Putamen (tissue), 1 donor: Measurements from ENCODE around the gene HNF4A.

Source experiments
- DNase-seq: peaks from one replicate; pipeline ENCODE4 v3.0.0-alpha.2; 2016; ENCODE audit warnings: low spot score

The HNF4A gene

GRCh38 chr20:44406572-44407137 lies 51.2 kb downstream of the HNF4A start:
- DNase-seq: no peak

GRCh38 chr20:44407402-44408184 lies 52.1 kb downstream of the HNF4A start:
- no peak for DNase-seq

- no peak for DNase-seq
Measured at GRCh38 chr20:44409132-44409600, 53.7 kb downstream of the HNF4A start.

- no peak for DNase-seq
Measured at GRCh38 chr20:44410583-44411019, 55.1 kb downstream of the HNF4A start.

- DNase-seq: no peak
Measured at GRCh38 chr20:44411020-44411756, 55.7 kb downstream of the HNF4A start.

- DNase-seq: no peak
Measured at GRCh38 chr20:44411757-44412401, 56.4 kb downstream of the HNF4A start.

- DNase-seq: no peak
Measured at GRCh38 chr20:44412402-44413144, 57.1 kb downstream of the HNF4A start.

- DNase-seq: no peak
Measured at GRCh38 chr20:44413575-44414345, 58.3 kb downstream of the HNF4A start.

- DNase-seq: no peak
Measured at GRCh38 chr20:44414346-44414714, 58.8 kb downstream of the HNF4A start.

GRCh38 chr20:44414808-44415207 lies 59.3 kb downstream of the HNF4A start:
- DNase-seq: no peak

- no peak for DNase-seq
Measured at GRCh38 chr20:44415833-44416715, 60.6 kb downstream of the HNF4A start.

GRCh38 chr20:44418069-44418905 lies 62.8 kb downstream of the HNF4A start:
- DNase-seq: no peak

- DNase-seq: no peak
Measured at GRCh38 chr20:44419131-44419844, 63.8 kb downstream of the HNF4A start.

- DNase-seq: no peak
Measured at GRCh38 chr20:44420497-44420896, 65.0 kb downstream of the HNF4A start.

GRCh38 chr20:44422083-44422482 lies 66.6 kb downstream of the HNF4A start:
- DNase-seq: no peak

- DNase-seq: no peak
Measured at GRCh38 chr20:44423480-44423879, 68.0 kb downstream of the HNF4A start.

- DNase-seq: no peak
Measured at GRCh38 chr20:44424039-44424495, 68.6 kb downstream of the HNF4A start.

- DNase-seq: no peak
Measured at GRCh38 chr20:44425923-44426322, 70.4 kb downstream of the HNF4A start.
